GM06990 (cell line): ENCODE results near the gene GMEB1.
"Not testable (repeated sequence)": the region's sequence is repeated elsewhere in the genome, so short reads cannot be mapped to it uniquely, and the experiment has no call there.

Experiments
- DNase-seq: peaks from one replicate; pipeline ENCODE4 v3.0.0-alpha.2; 2011; ENCODE audit not compliant: insufficient read length; ENCODE audit errors: extremely low read depth
- H3K27me3 ChIP-seq: replicated peaks from 2 replicates; pipeline ENCODE4 v1.6.0; 2011; ENCODE audit warnings: low read length; ENCODE audit not compliant: control insufficient read depth, insufficient read depth
- H3K36me3 ChIP-seq: 2 replicates; pipeline ENCODE4 v1.5.1; 2011; ENCODE audit warnings: low read length; ENCODE audit not compliant: control insufficient read depth, insufficient read depth
- H3K4me3 ChIP-seq: replicated peaks from 2 replicates; pipeline ENCODE4 v1.5.1; 2011; ENCODE audit warnings: low read depth, mild to moderate bottlenecking, control low read depth, low read length
- CTCF ChIP-seq: IDR thresholded peaks from 2 replicates; pipeline ENCODE4 v1.5.1; 2011; ENCODE audit warnings: low read length, control low read depth, mild to moderate bottlenecking, inconsistent platforms; ENCODE audit not compliant: insufficient read depth, poor library complexity, severe bottlenecking

Gene GMEB1

GRCh38 chr1:28737307-28738132, 68.9 kb downstream of the GMEB1 start:
- DNase-seq: peak; percentile 69
- H3K4me3 ChIP-seq: peak overlapping the region; percentile 88
- peaks cover 2% of the 10 kb centered on the region for H3K36me3 ChIP-seq
- no peak for TF ChIP-seq CTCF
- no peaks in the 10 kb centered on the region for H3K27me3 ChIP-seq

- H3K36me3 ChIP-seq: peaks cover 10% of the 10 kb centered on the region
- DNase-seq: no peak
- no peak for TF ChIP-seq CTCF
- H3K27me3 ChIP-seq: no peaks in the 10 kb centered on the region
- H3K4me3 ChIP-seq: no peak overlapping the region
Measured at GRCh38 chr1:28740118-28740517, 71.5 kb downstream of the GMEB1 start.

- TF ChIP-seq CTCF: no peak
- Histone ChIP-seq H3K4me3 (no peak overlapping the region; the same call in 1 of the 2 replicates), H3K27me3 (no peaks in the 10 kb centered on the region), H3K36me3 (peaks cover 10% of the 10 kb centered on the region)
- DNase-seq: no peak
Measured at GRCh38 chr1:28744184-28744583, 75.6 kb downstream of the GMEB1 start.

- DNase-seq: no peak
- Histone ChIP-seq H3K36me3 (peaks cover 11% of the 10 kb centered on the region), H3K4me3 (no peak overlapping the region), H3K27me3 (no peaks in the 10 kb centered on the region)
- TF ChIP-seq CTCF: no peak
Measured at GRCh38 chr1:28745653-28746173, 77.1 kb downstream of the GMEB1 start.

GRCh38 chr1:28750330-28750729, 81.7 kb downstream of the GMEB1 start:
- DNase-seq: no peak
- peaks cover 4% of the 10 kb centered on the region for H3K36me3 ChIP-seq
- H3K27me3 ChIP-seq: no peaks in the 10 kb centered on the region
- no peak overlapping the region for H3K4me3 ChIP-seq
- TF ChIP-seq CTCF: no peak

GRCh38 chr1:28750771-28751294, 82.2 kb downstream of the GMEB1 start:
- not testable (repeated sequence) for H3K4me3 ChIP-seq, H3K36me3 ChIP-seq, H3K27me3 ChIP-seq, DNase-seq
